ENCODE data around the gene C16orf87.

The C16orf87 gene

DNA sequence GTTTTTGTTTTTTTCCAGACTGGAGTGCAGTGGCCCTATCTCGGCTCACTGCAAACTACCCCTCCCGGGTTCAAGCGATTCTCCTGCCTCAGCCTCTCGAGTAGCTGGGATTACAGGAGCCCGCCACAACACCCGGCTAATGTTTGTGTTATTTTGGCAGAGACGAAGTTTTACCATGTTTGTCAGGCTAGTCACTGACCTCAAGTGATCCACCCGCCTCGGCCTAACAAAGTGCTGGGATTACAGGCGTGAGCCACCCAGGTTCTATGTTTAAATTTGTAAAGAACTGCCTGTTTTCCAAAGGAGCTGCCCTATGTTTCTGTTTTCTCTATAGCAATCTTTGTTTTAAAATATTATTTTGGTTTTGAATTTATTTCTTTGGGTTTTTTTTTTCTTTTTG lies 13.8 kb upstream of the C16orf87 start:
- ChIA-PET POLR2A (no interaction called here), CTCF (interaction anchor here (1.2 to 1.4 kb wide), 2 partner anchors 9 to 19 kb away, joined by 3 to 6 read pairs; no protein-coding TSS in a partner anchor)
- Histone ChIP-seq H3K27ac (ENCODE audit: extremely low read depth, low read depth, low read length) (no peak overlapping the region), H3K4me3 (ENCODE audit: low read depth, low read length) (no peak overlapping the region), H3K4me1 (ENCODE audit: control insufficient read depth, insufficient read depth, low read length) (no peaks in the 10 kb centered on the region), H3K9me3 (ENCODE audit: control insufficient read depth, insufficient read depth, low read depth, low read length) (no peaks in the 10 kb centered on the region), H3K36me3 (ENCODE audit: control insufficient read depth in 2 of 2, insufficient read depth in 1 of 2, low read length in 2 of 2) (no peaks in the 10 kb centered on the region)
- TF ChIP-seq ZNF274 (IDR thresholded peaks at IDR 0.05; ENCODE audit: low read length) (no peak), ZNF274 (tag by site-specific recombination; IDR thresholded peaks at IDR 0.05; ENCODE audit: borderline replicate concordance) (no peak), ZFP37 (tag by site-specific recombination; IDR thresholded peaks at IDR 0.05) (no peak), PRDM1 (tag by site-specific recombination; IDR thresholded peaks at IDR 0.05) (no peak), ZNF664 (tag by site-specific recombination; IDR thresholded peaks at IDR 0.05) (no peak), ZNF843 (tag by site-specific recombination; IDR thresholded peaks at IDR 0.05) (no peak), ZNF530 (tag by site-specific recombination; IDR thresholded peaks at IDR 0.05; ENCODE audit: low read depth) (no peak), HOXA7 (CRISPR knock-in tag; IDR thresholded peaks at IDR 0.05; ENCODE audit: borderline replicate concordance) (no peak), ZNF677 (tag by site-specific recombination; IDR thresholded peaks at IDR 0.05) (no peak), IKZF3 (tag by site-specific recombination; IDR thresholded peaks at IDR 0.05) (no peak), OVOL3 (tag by site-specific recombination; IDR thresholded peaks at IDR 0.05) (no peak), ZBTB21 (tag by site-specific recombination; IDR thresholded peaks at IDR 0.05) (no peak), ZBTB7A (tag by site-specific recombination; IDR thresholded peaks at IDR 0.05; ENCODE audit: low read depth) (no peak), ZNF621 (tag by site-specific recombination; IDR thresholded peaks at IDR 0.05) (no peak), ZNF514 (tag by site-specific recombination; IDR thresholded peaks at IDR 0.05) (no peak), ZNF23 (tag by site-specific recombination; IDR thresholded peaks at IDR 0.05; ENCODE audit: borderline replicate concordance) (no peak), ZNF433 (tag by site-specific recombination; IDR thresholded peaks at IDR 0.05; ENCODE audit: low read depth) (no peak), ZSCAN16 (tag by site-specific recombination; IDR thresholded peaks at IDR 0.05) (no peak), INSM2 (tag by site-specific recombination; IDR thresholded peaks at IDR 0.05) (no peak)
- TF ChIP-seq, protein P1, sequence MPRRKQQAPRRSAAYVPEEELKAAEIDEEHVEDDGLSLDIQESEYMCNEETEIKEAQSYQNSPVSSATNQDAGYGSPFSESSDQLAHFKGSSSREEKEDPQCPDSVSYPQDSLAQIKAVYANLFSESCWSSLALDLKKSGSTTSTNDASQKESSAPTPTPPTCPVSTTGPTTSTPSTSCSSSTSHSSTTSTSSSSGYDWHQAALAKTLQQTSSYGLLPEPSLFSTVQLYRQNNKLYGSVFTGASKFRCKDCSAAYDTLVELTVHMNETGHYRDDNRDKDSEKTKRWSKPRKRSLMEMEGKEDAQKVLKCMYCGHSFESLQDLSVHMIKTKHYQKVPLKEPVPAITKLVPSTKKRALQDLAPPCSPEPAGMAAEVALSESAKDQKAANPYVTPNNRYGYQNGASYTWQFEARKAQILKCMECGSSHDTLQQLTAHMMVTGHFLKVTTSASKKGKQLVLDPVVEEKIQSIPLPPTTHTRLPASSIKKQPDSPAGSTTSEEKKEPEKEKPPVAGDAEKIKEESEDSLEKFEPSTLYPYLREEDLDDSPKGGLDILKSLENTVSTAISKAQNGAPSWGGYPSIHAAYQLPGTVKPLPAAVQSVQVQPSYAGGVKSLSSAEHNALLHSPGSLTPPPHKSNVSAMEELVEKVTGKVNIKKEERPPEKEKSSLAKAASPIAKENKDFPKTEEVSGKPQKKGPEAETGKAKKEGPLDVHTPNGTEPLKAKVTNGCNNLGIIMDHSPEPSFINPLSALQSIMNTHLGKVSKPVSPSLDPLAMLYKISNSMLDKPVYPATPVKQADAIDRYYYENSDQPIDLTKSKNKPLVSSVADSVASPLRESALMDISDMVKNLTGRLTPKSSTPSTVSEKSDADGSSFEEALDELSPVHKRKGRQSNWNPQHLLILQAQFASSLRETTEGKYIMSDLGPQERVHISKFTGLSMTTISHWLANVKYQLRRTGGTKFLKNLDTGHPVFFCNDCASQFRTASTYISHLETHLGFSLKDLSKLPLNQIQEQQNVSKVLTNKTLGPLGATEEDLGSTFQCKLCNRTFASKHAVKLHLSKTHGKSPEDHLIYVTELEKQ (tag by site-specific recombination; IDR thresholded peaks at IDR 0.05; ENCODE audit: borderline replicate concordance), result no peak

DNA sequence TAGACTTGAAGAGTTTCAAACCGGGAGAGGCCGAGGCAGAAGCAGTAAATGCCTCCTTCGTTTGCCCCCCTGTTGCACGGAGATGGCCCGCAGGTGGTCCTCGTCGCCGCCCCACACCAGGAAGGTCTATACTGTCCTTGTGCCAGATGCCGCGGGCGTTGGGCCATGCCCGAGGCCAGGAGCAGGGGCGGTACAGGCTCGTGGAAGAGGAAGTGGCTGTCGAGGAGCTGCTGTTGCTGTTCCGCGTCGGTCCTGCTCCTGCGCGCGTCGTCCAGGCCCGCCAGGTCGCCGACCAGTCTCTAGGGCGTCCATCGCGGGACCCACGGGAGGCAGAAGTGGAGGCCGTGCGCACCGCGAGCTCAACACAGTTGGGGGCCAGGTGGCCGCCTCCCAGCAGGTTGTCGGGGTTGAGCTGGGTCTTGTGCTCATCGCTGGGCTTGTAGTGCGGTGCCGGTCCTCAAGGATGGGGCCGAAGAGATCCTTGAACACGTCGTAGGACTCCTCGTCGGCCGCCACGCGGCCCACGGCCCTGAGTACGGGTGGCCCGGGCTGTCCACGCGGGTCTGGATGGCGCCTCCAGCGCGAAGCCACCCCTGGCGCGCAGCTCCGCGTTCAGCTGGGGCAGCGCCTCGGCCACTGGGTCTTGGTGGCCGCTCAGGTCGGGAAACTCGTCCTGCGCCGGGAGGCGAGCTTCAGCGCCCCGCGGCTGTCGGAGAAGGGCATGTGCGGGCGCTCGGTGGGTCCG lies 13.1 kb upstream of the C16orf87 start:
- TF ChIP-seq KLF8 (tag by site-specific recombination; IDR thresholded peaks at IDR 0.05), result no peak
- TF ChIP-seq, protein P2, sequence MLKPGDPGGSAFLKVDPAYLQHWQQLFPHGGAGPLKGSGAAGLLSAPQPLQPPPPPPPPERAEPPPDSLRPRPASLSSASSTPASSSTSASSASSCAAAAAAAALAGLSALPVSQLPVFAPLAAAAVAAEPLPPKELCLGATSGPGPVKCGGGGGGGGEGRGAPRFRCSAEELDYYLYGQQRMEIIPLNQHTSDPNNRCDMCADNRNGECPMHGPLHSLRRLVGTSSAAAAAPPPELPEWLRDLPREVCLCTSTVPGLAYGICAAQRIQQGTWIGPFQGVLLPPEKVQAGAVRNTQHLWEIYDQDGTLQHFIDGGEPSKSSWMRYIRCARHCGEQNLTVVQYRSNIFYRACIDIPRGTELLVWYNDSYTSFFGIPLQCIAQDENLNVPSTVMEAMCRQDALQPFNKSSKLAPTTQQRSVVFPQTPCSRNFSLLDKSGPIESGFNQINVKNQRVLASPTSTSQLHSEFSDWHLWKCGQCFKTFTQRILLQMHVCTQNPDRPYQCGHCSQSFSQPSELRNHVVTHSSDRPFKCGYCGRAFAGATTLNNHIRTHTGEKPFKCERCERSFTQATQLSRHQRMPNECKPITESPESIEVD (tag by site-specific recombination; IDR thresholded peaks at IDR 0.05), result no peak
- TF ChIP-seq, protein P3, sequence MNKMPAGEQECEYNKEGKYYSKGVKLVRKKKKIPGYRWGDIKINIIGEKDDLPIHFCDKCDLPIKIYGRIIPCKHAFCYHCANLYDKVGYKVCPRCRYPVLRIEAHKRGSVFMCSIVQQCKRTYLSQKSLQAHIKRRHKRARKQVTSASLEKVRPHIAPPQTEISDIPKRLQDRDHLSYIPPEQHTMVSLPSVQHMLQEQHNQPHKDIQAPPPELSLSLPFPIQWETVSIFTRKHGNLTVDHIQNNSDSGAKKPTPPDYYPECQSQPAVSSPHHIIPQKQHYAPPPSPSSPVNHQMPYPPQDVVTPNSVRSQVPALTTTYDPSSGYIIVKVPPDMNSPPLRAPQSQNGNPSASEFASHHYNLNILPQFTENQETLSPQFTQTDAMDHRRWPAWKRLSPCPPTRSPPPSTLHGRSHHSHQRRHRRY (tag by site-specific recombination; IDR thresholded peaks at IDR 0.05), result no peak
- ChIA-PET CTCF (interaction anchor here (1.4 kb wide), 1 partner anchor 10 kb away, joined by 6 read pairs; no protein-coding TSS in a partner anchor), POLR2A (interaction anchor here (0.9 kb wide), 1 partner anchor 8 kb away, joined by 4 read pairs; no protein-coding TSS in a partner anchor)
- Histone ChIP-seq H3K36me3 (ENCODE audit: control insufficient read depth in 2 of 2, insufficient read depth in 1 of 2, low read length in 2 of 2) (no peaks in the 10 kb centered on the region), H3K27ac (ENCODE audit: extremely low read depth, low read depth, low read length) (no peak overlapping the region), H3K9me3 (ENCODE audit: control insufficient read depth, insufficient read depth, low read depth, low read length) (no peaks in the 10 kb centered on the region), H3K4me1 (ENCODE audit: control insufficient read depth, insufficient read depth, low read length) (no peaks in the 10 kb centered on the region), H3K4me3 (ENCODE audit: low read depth, low read length) (no peak overlapping the region)

Measured in HEK293 (cell line).